Transverse colon (tissue), 3 donors: ENCODE results near the gene RASGEF1C.

Experiments used
- CTCF ChIP-seq, 5 experiments: fragments of 200-600 bp in 3 of 5; fragments of 450-650 bp in 2 of 5; sonication (generic) in 3 of 5; IDR thresholded peaks; 1 replicate in 2 of 5; 2 replicates in 3 of 5; pipeline ENCODE4 v1.5.1; 2016 to 2017; ENCODE audit warnings: antibody characterized with exemption in 5 of 5, inconsistent platforms in 3 of 5, mild to moderate bottlenecking in 2 of 5, moderate library complexity in 1 of 5
- EP300 ChIP-seq: sonication (generic); formaldehyde crosslinking; IDR thresholded peaks from one replicate; pipeline ENCODE4 v1.6.1; 2017; ENCODE audit warnings: antibody characterized with exemption, low read depth
- POLR2A ChIP-seq: fragments of 450-650 bp; IDR thresholded peaks from one replicate; pipeline ENCODE4 v1.6.1; 2016; ENCODE audit warnings: antibody characterized with exemption, mild to moderate bottlenecking, moderate library complexity

DNA sequence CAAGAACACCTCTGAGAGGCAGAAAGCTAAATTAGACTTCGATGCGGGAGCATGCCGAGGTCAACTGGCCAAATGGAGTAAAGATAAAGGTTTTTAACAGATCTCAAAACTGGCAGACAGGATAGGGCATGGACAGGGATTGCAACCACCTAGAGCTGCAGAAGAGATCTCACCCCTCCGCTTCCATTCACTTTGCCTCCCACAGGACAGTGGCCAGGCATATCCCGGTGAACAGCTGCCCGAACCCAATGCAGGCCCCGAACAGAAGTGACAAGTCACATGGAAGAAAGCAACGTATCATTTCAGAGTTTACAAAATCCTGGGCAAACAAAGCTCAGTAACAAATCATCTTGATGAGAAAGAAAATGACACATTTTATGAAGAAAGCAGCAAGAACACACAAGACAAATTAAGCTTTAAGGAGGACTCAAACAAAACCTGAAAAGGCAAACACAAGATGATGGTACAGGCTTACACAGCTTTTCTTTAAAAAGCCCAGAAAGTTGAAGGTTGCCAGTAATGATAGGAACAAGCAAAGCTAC, 155.9 kb downstream of the RASGEF1C start:
- no peak for TF ChIP-seq POLR2A
- no peak for TF ChIP-seq CTCF (IDR thresholded peaks at IDR 0.05)
- no peak for TF ChIP-seq EP300
